ENCODE measurements around the gene POU2F1. TPM values are rescaled to one million over a fixed set of nuclear protein-coding genes. Genes with fewer than 3 reads are reported as not detected.

The POU2F1 gene
- total RNA-seq, 1 experiment from 2014 or later: 24.5 TPM

DNA sequence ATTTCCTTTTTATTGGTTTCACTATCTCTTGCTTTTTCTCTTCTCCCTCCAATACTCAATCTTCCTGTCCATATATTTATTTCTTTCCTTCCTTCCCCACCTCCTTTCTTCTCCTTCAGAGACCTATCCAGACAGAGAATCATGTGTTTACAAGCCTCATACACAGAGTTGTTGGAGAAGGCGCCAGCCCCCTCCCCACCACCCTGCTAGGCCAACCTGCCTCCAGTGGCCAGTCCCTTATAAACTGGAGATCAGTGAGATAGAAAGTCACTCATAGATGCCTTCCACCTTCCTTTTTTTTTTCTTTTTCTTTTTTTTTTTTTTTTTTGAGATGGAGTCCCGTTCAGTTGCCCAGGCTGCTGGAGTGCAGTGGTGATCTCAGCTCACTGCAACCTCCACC, 244.3 kb downstream of the POU2F1 start:
- Histone ChIP-seq H3K9me3 (ENCODE audit: control insufficient read depth in 1 of 2, insufficient read depth in 1 of 2, low read depth in 1 of 2, low read length in 2 of 2) (no peaks in the 10 kb centered on the region), H4K20me1 (ENCODE audit: insufficient read depth) (no peaks in the 10 kb centered on the region), H3K27ac (ENCODE audit: low read depth, low read length) (no peak overlapping the region), H2AFZ (ENCODE audit: low read depth, low read length, poor library complexity, severe bottlenecking) (no peak overlapping the region), H3K4me3 (replicated peaks in 1 of 2; ENCODE audit: low read depth in 1 of 2, low read length in 2 of 2) (no peak overlapping the region), H3K27me3 (ENCODE audit: insufficient read depth, low read length) (no peaks in the 10 kb centered on the region), H3K4me1 (ENCODE audit: control insufficient read depth in 1 of 2, insufficient read depth in 2 of 2, low read length in 2 of 2) (no peaks in the 10 kb centered on the region), H3K4me2 (ENCODE audit: low read length) (no peak overlapping the region), H3K36me3 (ENCODE audit: control insufficient read depth in 1 of 2, insufficient read depth in 2 of 2, low read length in 2 of 2) (no peaks in the 10 kb centered on the region), H3K9me2 (ENCODE audit: insufficient read depth) (no peaks in the 10 kb centered on the region), H3K9ac (ENCODE audit: low read length) (no peak overlapping the region), H3K79me2 (ENCODE audit: insufficient read depth, low read length) (no peaks in the 10 kb centered on the region)
- no peak for DNase-seq (ENCODE audit: low read depth, low spot score)
- intact Hi-C loops (cut with micrococcal nuclease): no loop called here
- TF ChIP-seq SRF (IDR thresholded peaks at IDR 0.05; ENCODE audit: low read depth) (no peak), POLR2A (IDR thresholded peaks at IDR 0.05; ENCODE audit: borderline replicate concordance, extremely low read depth, insufficient read depth, insufficient read length) (no peak), SIN3A (IDR thresholded peaks at IDR 0.05; ENCODE audit: low read depth) (no peak), SP1 (IDR thresholded peaks at IDR 0.05; ENCODE audit: low read depth) (no peak), CEBPB (IDR thresholded peaks at IDR 0.05; ENCODE audit: low read depth) (no peak), EZH2phosphoT487 (IDR thresholded peaks at IDR 0.05; ENCODE audit: borderline replicate concordance) (no peak), ZNF274 (IDR thresholded peaks at IDR 0.05; ENCODE audit: low read depth, low read length) (no peak), RAD21 (IDR thresholded peaks at IDR 0.05; ENCODE audit: low read depth) (no peak), CBX3 (IDR thresholded peaks at IDR 0.05; ENCODE audit: low read depth) (no peak), EZH2 (IDR thresholded peaks at IDR 0.05) (no peak), TCF7L2 (IDR thresholded peaks at IDR 0.05; ENCODE audit: borderline replicate concordance, extremely low read depth, insufficient read depth, insufficient read length) (no peak)
- TF ChIP-seq, protein P1, sequence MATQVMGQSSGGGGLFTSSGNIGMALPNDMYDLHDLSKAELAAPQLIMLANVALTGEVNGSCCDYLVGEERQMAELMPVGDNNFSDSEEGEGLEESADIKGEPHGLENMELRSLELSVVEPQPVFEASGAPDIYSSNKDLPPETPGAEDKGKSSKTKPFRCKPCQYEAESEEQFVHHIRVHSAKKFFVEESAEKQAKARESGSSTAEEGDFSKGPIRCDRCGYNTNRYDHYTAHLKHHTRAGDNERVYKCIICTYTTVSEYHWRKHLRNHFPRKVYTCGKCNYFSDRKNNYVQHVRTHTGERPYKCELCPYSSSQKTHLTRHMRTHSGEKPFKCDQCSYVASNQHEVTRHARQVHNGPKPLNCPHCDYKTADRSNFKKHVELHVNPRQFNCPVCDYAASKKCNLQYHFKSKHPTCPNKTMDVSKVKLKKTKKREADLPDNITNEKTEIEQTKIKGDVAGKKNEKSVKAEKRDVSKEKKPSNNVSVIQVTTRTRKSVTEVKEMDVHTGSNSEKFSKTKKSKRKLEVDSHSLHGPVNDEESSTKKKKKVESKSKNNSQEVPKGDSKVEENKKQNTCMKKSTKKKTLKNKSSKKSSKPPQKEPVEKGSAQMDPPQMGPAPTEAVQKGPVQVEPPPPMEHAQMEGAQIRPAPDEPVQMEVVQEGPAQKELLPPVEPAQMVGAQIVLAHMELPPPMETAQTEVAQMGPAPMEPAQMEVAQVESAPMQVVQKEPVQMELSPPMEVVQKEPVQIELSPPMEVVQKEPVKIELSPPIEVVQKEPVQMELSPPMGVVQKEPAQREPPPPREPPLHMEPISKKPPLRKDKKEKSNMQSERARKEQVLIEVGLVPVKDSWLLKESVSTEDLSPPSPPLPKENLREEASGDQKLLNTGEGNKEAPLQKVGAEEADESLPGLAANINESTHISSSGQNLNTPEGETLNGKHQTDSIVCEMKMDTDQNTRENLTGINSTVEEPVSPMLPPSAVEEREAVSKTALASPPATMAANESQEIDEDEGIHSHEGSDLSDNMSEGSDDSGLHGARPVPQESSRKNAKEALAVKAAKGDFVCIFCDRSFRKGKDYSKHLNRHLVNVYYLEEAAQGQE (IDR thresholded peaks at IDR 0.05; ENCODE audit: low read depth): no peak
- TF ChIP-seq, protein P2, sequence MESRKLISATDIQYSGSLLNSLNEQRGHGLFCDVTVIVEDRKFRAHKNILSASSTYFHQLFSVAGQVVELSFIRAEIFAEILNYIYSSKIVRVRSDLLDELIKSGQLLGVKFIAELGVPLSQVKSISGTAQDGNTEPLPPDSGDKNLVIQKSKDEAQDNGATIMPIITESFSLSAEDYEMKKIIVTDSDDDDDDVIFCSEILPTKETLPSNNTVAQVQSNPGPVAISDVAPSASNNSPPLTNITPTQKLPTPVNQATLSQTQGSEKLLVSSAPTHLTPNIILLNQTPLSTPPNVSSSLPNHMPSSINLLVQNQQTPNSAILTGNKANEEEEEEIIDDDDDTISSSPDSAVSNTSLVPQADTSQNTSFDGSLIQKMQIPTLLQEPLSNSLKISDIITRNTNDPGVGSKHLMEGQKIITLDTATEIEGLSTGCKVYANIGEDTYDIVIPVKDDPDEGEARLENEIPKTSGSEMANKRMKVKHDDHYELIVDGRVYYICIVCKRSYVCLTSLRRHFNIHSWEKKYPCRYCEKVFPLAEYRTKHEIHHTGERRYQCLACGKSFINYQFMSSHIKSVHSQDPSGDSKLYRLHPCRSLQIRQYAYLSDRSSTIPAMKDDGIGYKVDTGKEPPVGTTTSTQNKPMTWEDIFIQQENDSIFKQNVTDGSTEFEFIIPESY (IDR thresholded peaks at IDR 0.05; ENCODE audit: extremely low read depth, insufficient replicate concordance, low read length): no peak
- TF ChIP-seq, protein P3, sequence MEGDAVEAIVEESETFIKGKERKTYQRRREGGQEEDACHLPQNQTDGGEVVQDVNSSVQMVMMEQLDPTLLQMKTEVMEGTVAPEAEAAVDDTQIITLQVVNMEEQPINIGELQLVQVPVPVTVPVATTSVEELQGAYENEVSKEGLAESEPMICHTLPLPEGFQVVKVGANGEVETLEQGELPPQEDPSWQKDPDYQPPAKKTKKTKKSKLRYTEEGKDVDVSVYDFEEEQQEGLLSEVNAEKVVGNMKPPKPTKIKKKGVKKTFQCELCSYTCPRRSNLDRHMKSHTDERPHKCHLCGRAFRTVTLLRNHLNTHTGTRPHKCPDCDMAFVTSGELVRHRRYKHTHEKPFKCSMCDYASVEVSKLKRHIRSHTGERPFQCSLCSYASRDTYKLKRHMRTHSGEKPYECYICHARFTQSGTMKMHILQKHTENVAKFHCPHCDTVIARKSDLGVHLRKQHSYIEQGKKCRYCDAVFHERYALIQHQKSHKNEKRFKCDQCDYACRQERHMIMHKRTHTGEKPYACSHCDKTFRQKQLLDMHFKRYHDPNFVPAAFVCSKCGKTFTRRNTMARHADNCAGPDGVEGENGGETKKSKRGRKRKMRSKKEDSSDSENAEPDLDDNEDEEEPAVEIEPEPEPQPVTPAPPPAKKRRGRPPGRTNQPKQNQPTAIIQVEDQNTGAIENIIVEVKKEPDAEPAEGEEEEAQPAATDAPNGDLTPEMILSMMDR (IDR thresholded peaks at IDR 0.05 in 2 of 3, conservative IDR thresholded peaks at IDR 0.05 in 1 of 3; ENCODE audit: borderline replicate concordance in 1 of 3, insufficient read depth in 1 of 3, low read depth in 2 of 3, low read length in 2 of 3): no peak
- TF ChIP-seq, protein P4, sequence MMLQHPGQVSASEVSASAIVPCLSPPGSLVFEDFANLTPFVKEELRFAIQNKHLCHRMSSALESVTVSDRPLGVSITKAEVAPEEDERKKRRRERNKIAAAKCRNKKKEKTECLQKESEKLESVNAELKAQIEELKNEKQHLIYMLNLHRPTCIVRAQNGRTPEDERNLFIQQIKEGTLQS (IDR thresholded peaks at IDR 0.05): no peak
- ATAC-seq: no peak
- ChIA-PET CTCF (no interaction called here), POLR2A (interaction anchor here (1.8 kb wide), 1 partner anchor 10 kb away, joined by 4 read pairs; no protein-coding TSS in a partner anchor), RAD21 (ENCODE audit: low non-redundant PET in 1 of 2, low total read pairs in 2 of 2, uncharacterized antibody in 2 of 2, unreplicated experiment in 2 of 2) (interaction anchor here in 1 of 2 experiments (0.7 kb wide), 1 partner anchor 361 kb away, joined by 3 read pairs; no protein-coding TSS in a partner anchor)
- no TSS peak for BruUV-seq (replicated peaks)

Measured in HCT116 (cell line).